Hematopoietic multipotent progenitor cell treated with erythropoietin and hydrocortisone succinate and interleukin-3 and kit ligand, for 8 days (in vitro differentiated cells): Measurements from ENCODE around the gene CCDC136.

Source experiments
- DNase-seq: peaks from one replicate; pipeline ENCODE4 v3.0.0-alpha.2; 2015

The CCDC136 gene

GRCh38 chr7:128777156-128778123, 14.3 kb upstream of the CCDC136 start:
- DNase-seq, result peak; percentile 31

GRCh38 chr7:128778946-128779345, 12.8 kb upstream of the CCDC136 start:
- DNase-seq, result no peak

GRCh38 chr7:128781126-128781525, 10.6 kb upstream of the CCDC136 start:
- DNase-seq, result no peak

GRCh38 chr7:128781851-128782250, 9.9 kb upstream of the CCDC136 start:
- DNase-seq, result no peak

GRCh38 chr7:128783143-128783861, 8.5 kb upstream of the CCDC136 start:
- DNase-seq, result peak; percentile 86

GRCh38 chr7:128785738-128786137, 6.0 kb upstream of the CCDC136 start:
- no peak for DNase-seq

GRCh38 chr7:128788446-128789412, 3.0 kb upstream of the CCDC136 start:
- DNase-seq, result no peak

- no peak for DNase-seq
Measured at GRCh38 chr7:128790315-128791041, 1.3 kb upstream of the CCDC136 start.

GRCh38 chr7:128791972-128792327, 182 bp downstream of the CCDC136 start:
- DNase-seq, result no peak

- peak; percentile 81 for DNase-seq
Measured at GRCh38 chr7:128792471-128793180, 858 bp downstream of the CCDC136 start.

GRCh38 chr7:128793181-128793547, 1.4 kb downstream of the CCDC136 start:
- DNase-seq, result peak; percentile 47

GRCh38 chr7:128794020-128794419, 2.3 kb downstream of the CCDC136 start:
- peak; percentile 19 for DNase-seq

- no peak for DNase-seq
Measured at GRCh38 chr7:128794436-128794835, 2.7 kb downstream of the CCDC136 start.

GRCh38 chr7:128795129-128795528, 3.4 kb downstream of the CCDC136 start:
- no peak for DNase-seq

GRCh38 chr7:128796327-128796726, 4.6 kb downstream of the CCDC136 start:
- DNase-seq, result no peak

- DNase-seq, result no peak
Measured at GRCh38 chr7:128799451-128799850, 7.7 kb downstream of the CCDC136 start.

GRCh38 chr7:128800567-128800966, 8.8 kb downstream of the CCDC136 start:
- no peak for DNase-seq

- no peak for DNase-seq
Measured at GRCh38 chr7:128801003-128801402, 9.2 kb downstream of the CCDC136 start.

- DNase-seq, result no peak
Measured at GRCh38 chr7:128801667-128802418, 10.1 kb downstream of the CCDC136 start.

GRCh38 chr7:128804484-128804883, 12.7 kb downstream of the CCDC136 start:
- no peak for DNase-seq

- no peak for DNase-seq
Measured at GRCh38 chr7:128805225-128805624, 13.5 kb downstream of the CCDC136 start.
